A172 (cell line): ENCODE results near the gene WDR70. TPM values are rescaled to one million over a fixed set of nuclear protein-coding genes. Genes with fewer than 3 reads are reported as not detected.
"Not testable (repeated sequence)": the region's sequence is repeated elsewhere in the genome, so short reads cannot be mapped to it uniquely, and the experiment has no call there.

Experiments used
- DNase-seq: peaks from one replicate; pipeline ENCODE4 v3.0.0-alpha.2; 2015; ENCODE audit warnings: low spot score
- total RNA-seq: library from RNA; depleted of rRNA; stranded (reverse); fragments of >200 nt; shearing (Covaris generic); gene quantifications from 2 replicates; pipeline ENCODE4 v1.2.3, GENCODE V29; 2014

WDR70 gene
- total RNA-seq, 1 experiment from 2014 or later: 31.9 TPM

DNA sequence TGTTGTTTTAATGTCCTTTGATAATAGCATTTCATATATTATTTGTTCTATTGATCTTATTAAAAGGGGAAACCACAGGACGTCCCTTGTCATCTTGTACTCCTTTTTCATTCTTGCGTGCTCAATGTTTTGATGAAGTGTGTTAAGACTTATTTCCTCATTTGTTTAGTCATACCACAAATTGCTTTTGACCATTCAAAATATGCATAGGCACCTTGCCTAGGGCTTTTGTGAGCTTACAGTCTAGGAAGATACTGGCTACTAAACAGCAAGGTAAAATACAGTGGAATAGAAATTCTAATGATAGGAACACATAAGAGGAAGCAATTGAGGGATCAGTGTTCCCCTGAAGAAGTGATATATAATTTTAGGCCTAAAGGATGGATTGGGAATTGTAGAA is 190.3 kb downstream of the WDR70 start:
- no peak for DNase-seq

DNA sequence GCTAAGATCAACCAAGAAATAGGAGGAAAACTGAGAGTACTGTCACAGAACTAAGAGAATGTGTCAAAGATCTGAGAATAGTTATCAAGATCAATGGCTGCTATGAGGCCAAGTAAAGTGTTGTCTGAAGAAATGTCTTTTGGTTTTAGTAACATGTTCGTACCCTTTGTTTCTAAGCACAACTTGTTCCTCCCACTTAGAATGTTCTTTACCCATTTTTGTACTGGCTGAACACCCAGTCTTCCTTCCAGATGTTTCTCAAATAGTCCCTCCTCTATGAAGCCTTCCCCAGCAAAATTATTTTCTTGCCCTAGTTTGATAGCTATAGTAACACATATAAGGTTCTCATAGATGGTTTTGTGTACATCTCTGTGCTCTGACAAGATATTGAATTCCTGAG is 191.5 kb downstream of the WDR70 start:
- no peak for DNase-seq

DNA sequence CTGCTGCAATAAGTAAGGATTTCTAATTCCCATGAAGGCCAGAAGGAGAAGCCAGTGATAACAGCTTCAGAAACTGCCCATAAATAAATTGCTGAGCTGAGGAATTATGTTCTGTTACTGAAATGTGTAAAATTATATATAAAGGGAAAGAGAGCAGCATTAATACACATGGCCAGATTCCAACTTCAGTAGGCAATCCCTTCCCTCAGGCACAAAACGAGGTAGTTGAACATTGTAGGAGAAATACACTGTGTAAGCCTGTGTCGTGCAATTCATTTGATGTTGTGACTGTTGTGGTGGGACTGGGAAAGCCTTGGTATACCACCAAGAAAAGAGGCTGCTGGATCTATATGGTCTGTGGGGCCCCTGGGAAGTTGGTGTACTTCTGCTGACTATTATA is 192.9 kb downstream of the WDR70 start:
- DNase-seq: no peak

DNA sequence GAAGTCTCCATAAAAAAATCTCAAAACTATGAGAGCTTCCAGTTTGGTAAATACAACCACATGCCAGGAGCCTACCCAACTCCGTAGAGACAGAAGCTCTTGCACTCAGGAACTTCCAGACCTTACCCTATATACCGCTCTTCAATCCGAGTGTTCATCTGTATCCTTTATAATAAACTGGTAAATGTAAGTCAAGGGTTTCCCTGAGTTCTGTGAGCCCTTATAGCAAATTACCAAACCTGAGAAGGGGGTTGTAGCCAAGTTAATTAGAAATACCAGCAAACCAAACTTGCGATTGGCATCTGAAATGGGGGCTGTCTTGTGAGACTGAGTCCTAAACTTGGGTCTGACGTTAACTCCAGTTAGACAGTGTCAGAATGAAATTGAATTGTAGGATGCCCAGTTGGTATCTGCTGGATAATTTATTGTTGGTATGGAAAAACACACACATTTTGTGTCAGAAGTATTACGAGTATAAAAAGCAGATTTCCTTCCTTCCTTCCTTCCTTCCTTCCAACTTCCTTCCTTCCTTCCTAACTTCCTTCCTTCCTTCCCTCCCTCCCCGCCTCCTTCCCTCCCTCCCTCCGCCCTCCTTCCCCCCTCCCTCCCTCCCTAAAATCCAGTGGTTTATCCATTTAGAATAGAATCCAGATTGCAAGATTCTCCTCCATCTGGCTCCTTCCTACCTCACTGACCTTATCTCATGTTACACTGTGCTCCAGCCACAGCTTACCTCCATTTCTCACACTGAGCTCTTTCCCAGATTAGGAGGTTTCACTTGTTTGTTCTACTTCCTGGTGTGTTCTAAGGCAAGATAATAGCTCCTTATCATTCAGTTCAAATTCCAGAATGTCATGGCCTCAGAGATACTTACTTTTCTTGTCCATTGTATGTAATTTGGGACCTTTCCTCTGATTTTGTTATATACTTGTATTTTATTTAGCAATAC is 196.7 kb downstream of the WDR70 start:
- no peak for DNase-seq

DNA sequence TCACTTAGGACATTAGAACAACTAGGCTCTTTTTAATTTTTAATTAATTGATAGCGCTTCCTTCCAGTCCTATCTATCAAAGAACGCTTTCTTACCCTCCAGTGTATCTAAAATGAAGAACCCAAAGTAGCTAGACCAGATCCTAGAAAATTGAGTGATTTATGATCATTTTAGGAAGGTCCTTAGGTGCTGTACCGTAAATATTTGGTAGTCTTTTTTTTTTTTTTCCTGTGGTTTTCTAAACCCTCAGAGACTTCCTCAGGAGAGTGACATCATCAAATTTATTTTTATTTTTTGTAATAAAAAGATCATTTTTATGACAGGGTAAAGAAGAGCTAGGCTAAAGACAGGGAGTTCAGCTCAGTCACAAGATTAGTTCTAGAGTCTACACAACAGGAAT is 197.4 kb downstream of the WDR70 start:
- no peak for DNase-seq

DNA sequence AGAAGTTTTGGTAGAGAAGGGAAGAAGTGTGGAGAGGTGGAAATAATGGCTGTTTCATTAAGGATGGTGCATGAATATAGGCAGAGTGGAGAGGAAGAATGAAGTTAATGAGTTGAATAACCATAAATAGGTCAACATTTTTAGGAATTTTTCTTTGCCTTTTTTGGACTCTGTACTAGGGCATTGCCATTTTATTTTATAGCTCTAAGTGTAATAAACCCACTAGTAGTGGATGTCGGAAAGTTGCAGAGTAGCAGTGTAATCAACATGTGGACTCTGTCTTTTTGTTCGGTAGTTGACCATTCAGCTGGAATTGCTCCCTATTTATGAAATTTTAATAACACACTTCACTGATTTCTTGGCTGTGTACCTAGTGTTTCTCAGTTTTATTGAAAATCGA is 199.1 kb downstream of the WDR70 start:
- DNase-seq: no peak

DNA sequence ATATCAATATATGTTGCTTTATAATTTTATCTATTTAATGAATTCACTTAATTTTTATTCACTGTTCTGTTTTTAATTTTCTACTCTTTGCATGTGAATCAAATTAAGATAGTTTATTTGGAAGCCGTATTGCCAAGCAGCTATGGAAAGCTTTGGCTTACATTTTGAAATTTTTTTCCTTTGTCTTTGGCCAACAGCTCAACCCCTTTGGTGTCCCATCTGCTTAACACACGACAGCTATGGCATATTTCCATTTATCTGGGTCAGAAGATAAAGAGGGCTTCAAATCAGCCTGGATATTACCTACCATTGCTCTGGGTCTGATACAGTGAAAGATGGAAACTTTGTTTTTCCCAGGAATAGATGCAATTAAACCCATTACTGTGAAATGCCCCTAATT is 201.0 kb downstream of the WDR70 start:
- no peak for DNase-seq

DNA sequence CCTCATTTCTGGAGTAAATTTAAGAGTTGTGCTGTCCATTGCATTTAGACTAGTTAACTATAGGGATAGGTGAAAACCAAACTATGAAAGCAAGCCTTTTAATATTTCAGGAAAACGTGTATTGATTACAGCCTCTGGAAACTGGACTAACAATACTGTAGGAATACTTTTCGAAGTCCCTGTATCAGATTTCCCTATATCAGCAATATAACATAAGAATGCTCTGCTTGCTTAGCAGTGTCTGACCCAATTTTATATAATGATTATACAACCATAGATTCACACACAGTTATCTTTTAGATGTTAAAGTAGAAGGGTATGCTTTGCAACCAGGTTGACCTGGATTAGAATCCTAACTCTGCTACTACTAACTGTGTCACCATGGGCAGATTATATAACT is 203.1 kb downstream of the WDR70 start:
- no peak for DNase-seq

DNA sequence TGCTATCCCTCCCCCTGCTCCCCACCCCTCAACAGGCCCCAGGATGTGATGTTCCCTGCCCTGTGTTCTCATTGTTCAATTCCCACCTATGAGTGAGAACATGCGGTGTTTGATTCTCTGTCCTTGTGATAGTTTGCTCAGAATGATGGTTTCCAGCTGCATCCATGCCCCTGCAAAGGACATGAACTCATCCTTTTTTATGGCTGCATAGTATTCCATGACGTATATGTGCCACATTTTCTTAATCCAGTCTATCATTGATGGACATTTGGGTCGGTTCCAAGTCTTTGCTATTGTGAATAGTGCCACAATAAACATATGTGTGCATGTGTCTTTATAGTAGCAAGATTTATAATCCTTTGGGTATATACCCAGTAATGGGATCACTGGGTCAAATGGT is 214.2 kb downstream of the WDR70 start:
- DNase-seq: not testable (repeated sequence)

DNA sequence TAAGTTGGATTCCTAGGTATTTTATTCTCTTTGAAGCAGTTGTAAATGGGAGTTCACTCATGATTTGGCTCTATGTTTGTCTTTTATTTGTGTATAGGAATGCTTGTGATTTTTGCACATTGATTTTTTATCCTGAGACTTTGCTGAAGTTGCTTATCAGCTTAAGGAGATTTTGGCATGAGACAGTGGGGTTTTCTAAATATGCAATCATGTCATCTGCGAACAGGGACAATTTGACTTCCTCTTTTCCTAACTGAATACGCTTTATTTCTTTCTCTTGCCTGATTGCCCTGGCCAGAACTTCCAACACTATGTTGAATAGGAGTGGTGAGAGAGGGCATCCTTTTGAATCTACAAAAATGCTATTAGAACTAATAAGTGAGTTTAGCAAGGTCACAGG is 215.7 kb downstream of the WDR70 start:
- not testable (repeated sequence) for DNase-seq

DNA sequence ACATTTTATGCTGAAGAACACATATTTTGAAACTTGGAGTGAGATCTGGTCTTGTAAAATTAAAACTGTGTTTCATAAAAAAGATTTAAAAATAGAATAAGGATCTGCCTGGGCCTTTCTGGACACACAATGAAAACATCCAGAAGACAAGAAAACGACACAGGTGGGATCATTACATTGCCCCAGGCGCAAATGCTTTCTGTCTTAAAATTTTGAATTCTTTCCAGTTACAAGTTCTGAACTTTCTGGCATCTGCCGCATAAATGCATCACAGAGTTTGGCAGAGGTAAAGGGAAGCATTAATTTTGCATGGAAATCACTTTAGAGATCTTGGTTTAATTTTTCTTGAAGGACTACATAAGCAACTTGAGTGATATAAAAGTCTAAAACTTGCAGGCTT is 219.6 kb downstream of the WDR70 start:
- DNase-seq: no peak

DNA sequence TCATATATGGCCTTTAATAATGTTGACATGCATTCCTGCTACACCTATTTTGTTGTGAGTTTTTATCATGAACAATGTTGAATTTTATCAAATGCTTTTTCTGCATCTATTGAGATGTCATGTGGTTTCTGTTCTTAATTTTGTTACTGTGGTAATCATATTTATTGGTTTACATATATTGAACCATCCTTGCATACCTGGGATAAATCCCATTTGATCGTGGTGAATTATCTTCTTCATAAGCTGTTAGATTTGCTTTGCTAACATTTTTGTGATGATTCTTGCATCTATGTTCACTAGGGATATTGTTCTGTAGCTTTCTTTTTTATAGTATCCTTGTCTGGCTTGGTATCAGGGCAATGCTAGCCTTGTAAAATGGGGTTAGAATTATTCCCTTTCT is 222.0 kb downstream of the WDR70 start:
- no peak for DNase-seq

DNA sequence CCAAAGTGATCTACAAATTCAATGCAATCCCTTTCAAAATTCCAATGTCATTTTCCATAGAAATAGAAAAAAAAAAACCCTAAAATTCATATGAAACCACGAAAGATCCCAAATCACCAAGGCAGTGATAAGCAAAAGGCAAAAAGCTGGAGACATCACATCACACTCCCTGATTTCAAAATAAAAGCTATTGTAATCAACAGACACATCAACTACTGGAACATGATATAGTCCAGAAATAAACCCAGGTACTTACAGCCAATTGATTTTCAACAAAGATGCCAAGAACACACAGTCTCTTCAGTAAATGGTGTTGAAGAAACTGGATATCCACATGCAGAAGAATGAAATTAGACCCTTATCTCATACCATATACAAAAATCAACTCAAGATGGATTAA is 224.0 kb downstream of the WDR70 start:
- DNase-seq: no peak

DNA sequence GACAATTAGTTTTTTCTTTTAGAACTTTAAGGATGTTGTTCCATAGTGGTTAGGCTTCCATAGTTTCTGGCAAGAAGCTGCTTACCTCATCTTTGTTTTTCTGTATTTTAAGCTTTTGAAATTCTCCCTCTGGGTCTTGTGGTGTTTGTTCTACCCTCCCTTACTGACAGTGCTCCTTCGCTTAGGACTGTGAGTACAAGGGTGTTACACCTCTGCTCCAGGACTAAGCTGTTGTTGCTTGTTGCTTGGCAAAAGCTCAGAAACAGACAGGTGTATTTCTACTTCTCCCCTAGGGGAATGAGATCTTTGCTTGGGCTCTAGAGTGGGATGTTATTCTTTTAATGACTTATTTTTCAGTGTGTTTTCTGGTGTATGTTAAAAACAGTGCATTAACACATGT is 225.2 kb downstream of the WDR70 start:
- no peak for DNase-seq

DNA sequence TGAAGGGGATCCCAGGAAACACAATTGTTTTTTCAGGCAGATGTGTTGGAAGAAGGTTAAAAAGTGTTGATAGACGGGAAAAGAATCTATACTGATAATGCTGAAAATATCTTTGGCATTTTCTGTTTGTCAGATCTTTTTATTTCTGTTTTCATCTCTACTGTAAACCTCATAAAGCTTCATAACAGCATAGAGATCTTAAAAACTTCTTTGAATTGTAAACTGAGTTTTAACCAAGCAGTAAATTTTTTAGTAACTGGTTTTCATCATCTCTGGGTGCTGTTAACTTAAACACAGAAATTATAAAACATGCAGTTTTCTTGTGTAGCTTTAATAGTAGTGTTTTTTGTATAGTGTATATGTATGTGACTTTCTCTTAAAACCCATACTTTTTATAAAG is 227.0 kb downstream of the WDR70 start:
- no peak for DNase-seq

DNA sequence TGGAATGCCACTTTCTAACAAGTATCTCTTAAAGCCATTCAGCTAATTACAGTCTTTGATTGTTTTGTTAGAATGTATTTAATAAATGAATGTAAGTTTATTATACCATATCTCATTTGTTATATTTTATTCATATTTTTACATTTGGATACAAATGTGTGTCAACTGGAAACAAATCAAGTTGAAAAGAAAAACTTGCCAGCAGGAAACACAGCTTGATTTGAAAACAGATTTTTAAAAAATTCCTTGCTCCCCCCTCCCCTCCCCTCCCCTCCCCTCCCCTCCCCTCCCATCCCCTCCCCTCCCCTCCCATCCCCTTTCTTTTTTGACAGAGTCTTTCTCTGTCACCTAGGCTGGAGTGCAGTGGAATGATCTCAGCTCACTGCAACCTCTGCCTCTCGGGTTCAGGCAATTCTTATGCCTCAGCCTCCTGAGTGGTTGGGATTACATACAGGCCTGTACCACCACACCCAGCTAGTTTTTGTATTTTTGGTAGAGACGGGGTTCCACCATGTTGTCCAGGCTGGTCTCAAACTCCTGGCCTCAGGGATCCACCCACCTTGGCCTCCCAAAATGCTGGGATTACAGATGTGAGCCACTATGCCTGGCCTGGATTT is 227.6 kb downstream of the WDR70 start:
- DNase-seq: no peak

DNA sequence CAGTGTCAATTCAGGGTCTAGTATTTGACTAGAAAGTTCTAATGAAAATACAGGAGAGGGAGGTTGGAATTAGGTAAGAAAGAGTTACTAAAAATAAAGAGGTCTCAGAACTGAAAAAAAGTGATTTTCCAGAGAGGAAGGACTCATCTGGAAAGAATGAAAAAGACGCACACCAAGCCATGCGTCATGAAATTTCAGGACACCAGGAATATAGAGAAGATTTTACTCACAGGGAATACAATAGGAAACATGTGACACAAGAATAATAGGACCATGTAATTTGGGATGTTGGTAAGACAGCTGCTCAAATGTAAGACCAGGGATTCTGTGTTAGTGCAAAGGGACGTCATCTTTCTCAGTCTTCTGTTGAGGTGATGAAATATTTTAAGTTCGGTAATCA is 236.1 kb downstream of the WDR70 start:
- peak; percentile 71 for DNase-seq

DNA sequence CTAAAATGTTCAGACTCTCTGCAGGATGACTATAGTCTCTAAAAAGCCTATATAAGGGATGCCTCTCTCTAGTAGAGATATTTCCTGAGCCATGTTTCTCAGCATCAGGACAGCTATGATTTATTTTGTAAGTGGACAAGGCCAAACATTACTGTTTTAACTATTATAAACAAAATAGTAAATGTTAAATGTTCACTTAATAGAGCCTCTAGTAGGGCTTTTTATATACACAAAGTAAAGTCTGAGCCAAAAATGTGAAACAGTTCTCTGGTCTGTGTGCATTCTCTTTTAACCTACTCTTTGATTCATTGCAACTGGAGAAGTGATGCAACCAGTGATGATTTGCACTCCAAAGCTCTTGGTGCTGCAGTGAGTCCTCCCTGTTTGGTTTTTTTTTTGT is 240.2 kb downstream of the WDR70 start:
- no peak for DNase-seq

DNA sequence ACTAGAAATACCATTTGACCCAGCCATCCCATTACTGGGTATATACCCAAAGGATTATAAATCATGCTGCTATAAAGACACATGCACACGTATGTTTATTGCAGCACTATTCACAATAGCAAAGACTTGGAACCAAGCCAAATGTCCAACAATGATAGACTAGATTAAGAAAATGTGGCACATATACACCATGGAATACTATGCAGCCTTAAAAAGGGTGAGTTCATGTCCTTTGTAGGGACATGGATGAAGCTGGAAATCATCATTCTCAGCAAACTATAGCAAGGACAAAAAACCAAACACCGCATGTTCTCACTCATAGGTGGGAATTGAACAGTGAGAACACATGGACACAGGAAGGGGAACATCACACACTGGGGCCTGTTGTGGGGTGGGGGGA is 243.2 kb downstream of the WDR70 start:
- DNase-seq: not testable (repeated sequence)

DNA sequence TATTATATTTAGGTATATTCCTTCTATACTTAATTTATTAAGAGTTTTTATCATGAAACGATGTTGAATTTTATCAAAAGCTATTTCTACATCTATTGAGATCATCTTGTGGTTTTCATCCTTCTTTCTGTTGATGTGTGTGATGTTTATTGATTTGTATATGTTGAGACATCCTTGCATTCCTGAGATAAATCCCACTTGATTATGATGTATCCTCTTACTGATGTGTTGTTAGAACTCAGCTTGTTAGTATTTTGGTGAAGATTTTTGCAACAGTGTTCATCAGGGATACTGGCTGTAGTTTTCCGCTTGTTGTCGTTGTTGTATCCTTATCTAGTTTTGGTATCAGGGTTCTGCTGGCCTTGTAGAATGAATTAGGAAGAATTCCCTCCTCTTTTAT is 247.1 kb downstream of the WDR70 start:
- DNase-seq: no peak

DNA sequence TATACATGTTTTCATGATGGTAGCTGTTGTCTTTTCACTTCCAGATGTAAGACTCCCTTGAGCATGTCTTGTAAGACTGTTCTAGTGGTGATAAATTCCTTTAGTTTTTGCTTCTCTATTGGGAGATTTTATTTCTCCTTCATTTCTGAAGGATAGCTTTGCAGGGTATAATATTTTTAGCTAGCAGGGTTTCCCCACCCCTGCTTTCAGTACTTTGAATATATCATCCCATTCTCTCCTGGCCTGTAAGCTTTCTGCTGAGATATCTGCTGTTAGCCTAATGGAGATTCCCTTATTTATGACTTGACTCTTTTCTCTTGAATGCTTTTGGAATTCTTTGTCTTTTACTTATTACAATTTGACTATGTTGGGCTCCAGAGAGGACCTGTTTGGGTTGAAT is 249.8 kb downstream of the WDR70 start:
- DNase-seq: no peak

DNA sequence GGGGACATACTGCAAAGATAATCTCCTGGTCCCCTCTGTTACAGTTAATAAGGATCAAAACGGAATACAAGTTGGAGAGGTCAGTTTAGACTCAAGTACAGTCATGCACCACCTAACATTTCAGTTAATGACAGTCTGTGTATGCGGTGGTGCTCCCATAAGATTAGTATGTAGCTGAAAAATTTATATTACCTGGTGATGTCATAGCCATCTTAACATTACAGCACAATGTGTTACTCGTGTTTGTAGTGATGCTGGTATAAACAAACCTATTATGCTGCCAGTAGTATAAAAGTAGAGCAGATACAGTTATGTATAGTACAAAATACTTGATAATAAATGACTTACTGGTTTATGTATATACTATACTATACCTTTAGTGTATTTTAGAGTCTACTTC is 252.8 kb downstream of the WDR70 start:
- no peak for DNase-seq

DNA sequence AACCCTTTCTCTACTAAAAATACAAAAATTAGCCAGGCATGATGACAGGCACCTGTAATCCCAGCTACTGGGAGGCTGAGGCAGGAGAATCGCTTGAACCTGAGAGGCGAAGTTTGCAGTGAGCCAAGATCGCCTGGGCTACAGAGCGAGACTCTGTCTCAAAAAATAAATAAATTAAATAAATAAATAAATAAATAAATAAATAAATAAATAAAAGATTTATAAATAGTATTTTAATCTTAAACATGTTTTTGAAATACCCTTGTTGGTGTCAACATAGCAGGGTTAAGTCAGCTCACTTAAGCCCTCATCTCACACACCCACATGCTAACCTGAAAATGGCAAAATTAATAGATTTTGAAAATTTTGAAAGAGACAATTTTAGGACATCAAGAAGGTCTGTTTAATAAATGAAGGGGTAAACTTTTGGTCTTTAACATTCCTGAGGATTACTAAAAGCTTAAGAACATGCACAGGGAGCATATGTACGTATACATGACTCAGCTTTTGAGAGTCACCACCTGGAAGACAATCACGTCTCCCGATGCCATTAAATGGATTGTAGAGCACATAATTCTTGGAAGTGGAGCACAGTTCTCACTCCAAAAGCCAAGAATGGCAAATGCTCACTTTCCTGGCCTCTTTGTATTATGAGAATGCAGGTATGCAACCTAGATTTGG is 258.2 kb downstream of the WDR70 start:
- peak; percentile 36 for DNase-seq
